ENCODE results near the gene CYP46A1.
A peak's percentile ranks its signal among the peaks of the same experiment; 100 is the strongest.
"Not testable (repeated sequence)": the region's sequence is repeated elsewhere in the genome, so short reads cannot be mapped to it uniquely, and the experiment has no call there.

The CYP46A1 gene

DNA sequence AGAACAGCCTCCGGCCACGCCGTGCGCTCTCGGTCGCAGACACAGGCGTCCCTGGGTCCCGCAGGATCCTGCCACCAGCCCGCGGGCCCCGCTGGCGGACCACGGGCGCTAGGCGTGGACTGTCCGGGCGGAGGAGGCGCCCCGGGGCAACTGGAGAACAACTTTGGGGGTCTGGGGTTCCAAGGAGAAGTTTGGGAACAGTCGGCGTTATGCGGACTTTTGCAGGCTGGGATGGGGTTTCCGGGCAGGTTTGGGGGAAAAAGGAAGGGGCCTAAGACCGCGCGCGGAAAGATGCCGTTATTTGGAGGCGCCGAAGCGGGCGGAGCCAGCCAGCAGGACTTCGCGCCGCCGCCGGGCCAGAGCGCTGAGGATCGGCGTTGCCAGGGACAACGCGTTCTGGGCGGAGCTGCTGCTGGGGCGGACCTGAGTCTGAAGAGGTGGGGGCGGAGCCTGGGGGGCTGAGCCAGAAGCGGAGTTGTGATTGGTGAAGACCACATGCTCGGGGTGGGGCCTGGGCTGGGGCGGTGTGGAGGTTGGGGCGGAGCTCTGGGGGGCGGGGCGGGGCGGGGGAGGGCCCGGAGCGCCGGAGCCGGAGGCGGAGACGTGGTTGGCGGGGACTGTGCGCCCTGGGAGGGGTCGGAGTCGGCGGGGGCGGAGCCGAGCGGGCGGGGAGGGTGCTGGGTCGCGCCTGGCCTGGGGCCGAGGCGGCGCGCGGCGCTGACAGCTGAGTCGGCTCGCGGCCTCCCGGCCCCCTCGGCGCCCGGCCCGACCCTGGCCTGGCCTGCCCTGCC is at the start of gene CYP46A1:
Gene CYP46A1, plus strand, starts transcription at position 680 of the 791 bp plus-strand sequence. CDS start 120 bp downstream, outside the sequence.
- TF ChIP-seq, protein P1, sequence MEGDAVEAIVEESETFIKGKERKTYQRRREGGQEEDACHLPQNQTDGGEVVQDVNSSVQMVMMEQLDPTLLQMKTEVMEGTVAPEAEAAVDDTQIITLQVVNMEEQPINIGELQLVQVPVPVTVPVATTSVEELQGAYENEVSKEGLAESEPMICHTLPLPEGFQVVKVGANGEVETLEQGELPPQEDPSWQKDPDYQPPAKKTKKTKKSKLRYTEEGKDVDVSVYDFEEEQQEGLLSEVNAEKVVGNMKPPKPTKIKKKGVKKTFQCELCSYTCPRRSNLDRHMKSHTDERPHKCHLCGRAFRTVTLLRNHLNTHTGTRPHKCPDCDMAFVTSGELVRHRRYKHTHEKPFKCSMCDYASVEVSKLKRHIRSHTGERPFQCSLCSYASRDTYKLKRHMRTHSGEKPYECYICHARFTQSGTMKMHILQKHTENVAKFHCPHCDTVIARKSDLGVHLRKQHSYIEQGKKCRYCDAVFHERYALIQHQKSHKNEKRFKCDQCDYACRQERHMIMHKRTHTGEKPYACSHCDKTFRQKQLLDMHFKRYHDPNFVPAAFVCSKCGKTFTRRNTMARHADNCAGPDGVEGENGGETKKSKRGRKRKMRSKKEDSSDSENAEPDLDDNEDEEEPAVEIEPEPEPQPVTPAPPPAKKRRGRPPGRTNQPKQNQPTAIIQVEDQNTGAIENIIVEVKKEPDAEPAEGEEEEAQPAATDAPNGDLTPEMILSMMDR (IDR thresholded peaks at IDR 0.05; ENCODE audit: insufficient read depth, missing control alignments) = no peak
- DNase-seq (ENCODE audit: insufficient read length, low spot score) (peak; percentile 96), FAIRE-seq (no peak)

DNA sequence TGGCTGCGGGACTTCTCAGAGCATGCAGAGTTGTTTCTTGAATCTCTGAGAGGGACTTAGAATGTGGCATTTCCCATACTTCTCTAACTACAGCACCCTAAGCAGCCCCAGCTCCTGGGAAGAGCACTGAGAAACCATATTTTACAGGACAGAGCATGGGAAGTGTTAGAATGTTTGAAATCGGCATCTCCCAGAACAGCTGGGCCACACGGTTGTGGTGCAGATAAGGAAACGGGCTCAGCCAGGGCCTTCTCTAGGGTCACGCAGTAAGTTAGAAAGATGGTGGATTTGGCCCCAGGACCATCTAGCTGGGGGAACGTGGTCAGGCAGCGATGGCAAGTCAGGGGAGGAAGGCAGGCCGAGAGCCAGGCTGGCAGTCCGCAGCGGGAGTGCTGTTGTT is 49.7 kb upstream of the CYP46A1 start:
- FAIRE-seq (no peak), DNase-seq (ENCODE audit: insufficient read length, low spot score) (no peak)
- TF ChIP-seq, protein P1 (IDR thresholded peaks at IDR 0.05; ENCODE audit: insufficient read depth, missing control alignments) = no peak

GRCh38 chr14:99635116-99635515 is 49.0 kb upstream of the CYP46A1 start:
- FAIRE-seq (no peak), DNase-seq (ENCODE audit: insufficient read length, low spot score) (no peak)
- TF ChIP-seq, protein P1 (IDR thresholded peaks at IDR 0.05; ENCODE audit: insufficient read depth, missing control alignments) = no peak

GRCh38 chr14:99636487-99636886 is 47.6 kb upstream of the CYP46A1 start:
- TF ChIP-seq, protein P1 (IDR thresholded peaks at IDR 0.05; ENCODE audit: insufficient read depth, missing control alignments) = no peak
- no peak for FAIRE-seq
- DNase-seq (ENCODE audit: insufficient read length, low spot score) = no peak

DNA sequence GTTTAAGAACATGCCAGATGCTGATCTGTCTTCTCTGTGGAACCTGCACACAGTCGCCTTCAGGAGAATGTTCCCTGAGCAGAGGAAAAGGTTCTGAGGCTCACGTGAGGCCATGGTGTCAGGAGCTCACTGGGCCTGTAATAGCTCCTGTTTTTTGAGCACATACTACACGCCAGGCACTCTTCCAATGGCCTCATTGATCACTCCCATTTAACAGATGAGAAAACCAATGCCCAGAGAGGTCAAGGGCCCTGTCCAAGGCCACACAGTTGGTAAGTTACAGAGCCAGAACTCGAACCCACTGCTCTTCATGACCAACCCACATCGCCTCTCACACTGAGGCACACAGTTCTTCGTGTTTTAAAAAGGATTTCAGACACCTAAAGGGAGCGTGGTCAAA is 46.5 kb upstream of the CYP46A1 start:
- no peak for DNase-seq (ENCODE audit: insufficient read length, low spot score)
- TF ChIP-seq, protein P1 (IDR thresholded peaks at IDR 0.05; ENCODE audit: insufficient read depth, missing control alignments) = no peak
- FAIRE-seq = no peak

GRCh38 chr14:99642771-99643170 is 41.3 kb upstream of the CYP46A1 start:
- not testable (repeated sequence) for FAIRE-seq; DNase-seq (ENCODE audit: insufficient read length, low spot score)

- TF ChIP-seq, protein P1 (IDR thresholded peaks at IDR 0.05; ENCODE audit: insufficient read depth, missing control alignments) = no peak
- DNase-seq (ENCODE audit: insufficient read length, low spot score) = no peak
- FAIRE-seq = no peak
These were observed 40.8 kb upstream of the CYP46A1 start for GRCh38 chr14:99643343-99643742.

Measured in D721Med (cell line).